GM21619 (cell line): ENCODE results near the gene DIPK1B.

Source experiments
- ATAC-seq: cut with Tn5 transposase; IDR thresholded peaks from one replicate; pipeline ENCODE4 v1.9.1; 2021; ENCODE audit not compliant: unreplicated experiment

DIPK1B gene

DNA sequence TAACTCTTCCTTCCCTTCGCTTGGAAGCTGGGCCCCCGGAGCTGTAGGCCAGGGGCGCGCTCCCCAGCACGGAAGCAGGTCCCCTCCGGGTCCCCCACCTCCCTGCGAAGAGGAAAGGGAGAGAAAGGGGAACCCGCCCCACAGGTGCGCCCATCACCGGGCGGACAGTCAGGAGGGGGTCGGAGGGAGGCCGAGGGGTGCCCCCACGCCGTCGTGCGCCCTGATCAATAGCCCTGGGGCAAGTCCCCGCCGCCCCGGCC is 25.9 kb upstream of the DIPK1B start:
- no peak for ATAC-seq

GRCh38 chr9:136686794-136687711 is 25.3 kb upstream of the DIPK1B start, which contains the start of gene AGPAT2:
AGPAT2 (minus strand) TSS chr9:136687457; CDS start chr9:136687357, 100 bp downstream.
- ATAC-seq: peak; percentile 50

DNA sequence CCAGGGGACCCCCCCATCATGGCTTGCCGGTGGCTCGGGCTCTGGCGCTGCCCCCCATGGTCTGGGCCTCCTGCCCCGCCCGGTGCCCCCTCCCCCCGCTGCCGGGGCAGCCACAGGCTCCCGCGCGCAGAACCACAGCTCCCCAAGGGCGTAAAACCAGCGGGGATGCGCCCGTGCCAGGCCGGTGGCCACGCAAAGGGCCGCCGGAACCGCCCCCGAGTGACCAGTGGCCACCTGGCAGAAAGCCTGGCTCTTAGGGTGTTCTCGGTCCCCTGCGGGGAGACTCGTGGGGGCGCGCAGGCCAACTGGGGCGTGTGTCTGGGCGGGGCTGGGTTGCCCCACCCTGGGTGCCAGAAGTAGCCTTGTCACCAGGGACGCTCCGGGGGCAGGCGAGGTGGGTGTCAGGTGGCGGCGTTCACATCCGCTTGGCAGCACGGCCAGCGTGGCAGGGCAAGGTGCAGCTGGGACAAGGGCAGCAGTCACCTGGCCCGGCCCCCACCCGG is 24.6 kb upstream of the DIPK1B start:
- no peak for ATAC-seq

DNA sequence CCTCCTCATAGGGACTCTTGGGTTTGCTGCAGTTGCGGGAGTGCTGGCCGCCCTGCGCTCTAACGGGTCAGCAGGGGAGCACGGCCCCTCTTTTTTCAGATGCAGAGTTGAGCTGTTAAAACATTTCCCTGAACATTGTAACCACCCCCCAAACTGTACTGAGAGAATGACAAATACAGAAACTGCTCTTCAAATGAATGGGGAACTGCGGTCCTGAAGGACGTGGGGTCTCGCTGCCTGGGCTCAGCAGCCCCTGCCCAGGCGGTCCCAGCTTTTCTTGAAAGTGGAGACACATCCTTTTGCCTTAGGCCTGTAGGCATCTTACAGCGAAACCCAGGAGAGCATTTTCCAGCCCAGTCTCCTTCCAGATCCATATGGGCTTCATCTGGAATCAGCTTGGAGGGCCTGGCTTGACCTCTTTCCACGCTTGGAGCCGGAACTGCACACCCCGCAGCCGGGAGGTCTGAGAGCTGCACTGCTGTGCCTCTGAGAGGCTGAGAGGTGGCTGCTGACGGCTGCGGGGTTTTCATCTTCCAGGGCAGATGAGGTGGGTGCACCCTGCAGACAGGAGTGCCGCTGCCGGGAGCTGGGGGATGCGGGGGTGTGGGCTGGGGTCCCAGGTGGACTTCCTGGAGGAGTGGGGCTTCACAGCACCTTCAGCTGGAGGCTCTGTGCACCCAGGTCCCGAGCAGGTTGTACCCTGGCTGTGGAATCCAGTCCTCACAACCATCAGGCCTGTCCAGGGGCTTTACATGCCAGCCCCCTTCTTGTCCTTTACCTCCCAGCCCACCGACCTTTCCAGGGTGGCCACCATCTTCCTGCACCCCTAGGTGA is 23.9 kb upstream of the DIPK1B start:
- ATAC-seq: no peak

DNA sequence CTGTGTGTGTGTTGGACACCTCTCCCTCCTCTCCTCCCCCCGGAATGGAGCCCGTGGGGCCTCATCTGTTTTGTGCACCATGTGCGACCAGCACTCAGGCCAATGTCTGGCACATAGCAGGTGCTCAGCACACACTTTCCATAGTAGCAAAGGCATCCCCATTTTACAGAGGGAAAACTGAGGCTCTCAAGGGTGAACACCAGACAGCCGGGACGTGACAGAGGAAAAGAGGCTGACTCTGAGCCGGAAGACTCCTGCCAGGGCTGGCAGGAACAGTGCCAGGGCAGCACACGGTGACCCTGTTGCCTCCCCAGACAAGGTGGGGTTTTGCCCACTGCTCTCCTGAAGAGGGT is 23.3 kb upstream of the DIPK1B start:
- ATAC-seq: no peak

- no peak for ATAC-seq
Observed at GRCh38 chr9:136690104-136690805, 22.1 kb upstream of the DIPK1B start.

GRCh38 chr9:136690806-136691261 is 21.5 kb upstream of the DIPK1B start:
- ATAC-seq: no peak

DNA sequence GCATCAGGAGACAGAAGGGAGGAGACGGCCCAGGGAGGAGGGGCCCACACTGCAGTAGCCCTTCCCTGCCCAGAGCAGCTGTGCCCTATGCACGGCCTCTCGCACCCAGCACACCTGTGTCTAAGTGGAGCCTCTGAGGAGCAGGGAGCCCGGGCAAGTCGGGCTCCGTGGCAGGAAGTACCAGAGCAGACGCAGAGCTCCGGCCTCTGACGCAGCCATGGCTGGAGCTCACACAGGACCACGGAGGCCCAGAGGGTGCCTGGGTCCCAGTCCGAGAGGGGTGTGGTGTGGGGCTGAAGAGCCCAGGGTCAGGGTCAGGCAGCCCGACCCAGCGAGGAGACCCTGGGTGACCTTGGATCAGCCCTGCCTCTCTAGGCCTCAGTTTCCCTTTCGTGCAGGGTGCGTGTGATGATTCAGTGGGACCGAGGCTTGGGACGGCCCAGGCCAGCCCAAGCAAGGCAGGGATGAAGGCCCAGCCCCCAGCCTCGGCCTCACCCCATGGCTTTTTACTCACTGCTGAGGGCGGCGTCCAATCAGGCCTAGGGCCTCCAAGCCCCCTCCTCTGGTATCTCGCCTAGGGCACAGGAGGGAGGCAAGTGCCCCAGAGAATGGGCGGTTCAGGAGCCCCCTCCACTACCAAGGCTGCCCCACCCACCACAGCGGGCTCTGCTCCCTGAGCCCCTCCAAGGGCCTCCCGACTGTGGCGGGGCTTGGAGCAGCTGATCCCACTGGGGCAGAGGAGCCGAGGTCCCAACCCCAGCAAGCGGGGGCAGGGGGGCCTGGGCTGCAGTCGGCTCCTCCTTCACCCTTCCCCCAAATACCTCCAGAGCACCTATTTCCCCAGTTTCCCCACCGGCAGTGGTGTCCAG is 20.8 kb upstream of the DIPK1B start:
- ATAC-seq: no peak

DNA sequence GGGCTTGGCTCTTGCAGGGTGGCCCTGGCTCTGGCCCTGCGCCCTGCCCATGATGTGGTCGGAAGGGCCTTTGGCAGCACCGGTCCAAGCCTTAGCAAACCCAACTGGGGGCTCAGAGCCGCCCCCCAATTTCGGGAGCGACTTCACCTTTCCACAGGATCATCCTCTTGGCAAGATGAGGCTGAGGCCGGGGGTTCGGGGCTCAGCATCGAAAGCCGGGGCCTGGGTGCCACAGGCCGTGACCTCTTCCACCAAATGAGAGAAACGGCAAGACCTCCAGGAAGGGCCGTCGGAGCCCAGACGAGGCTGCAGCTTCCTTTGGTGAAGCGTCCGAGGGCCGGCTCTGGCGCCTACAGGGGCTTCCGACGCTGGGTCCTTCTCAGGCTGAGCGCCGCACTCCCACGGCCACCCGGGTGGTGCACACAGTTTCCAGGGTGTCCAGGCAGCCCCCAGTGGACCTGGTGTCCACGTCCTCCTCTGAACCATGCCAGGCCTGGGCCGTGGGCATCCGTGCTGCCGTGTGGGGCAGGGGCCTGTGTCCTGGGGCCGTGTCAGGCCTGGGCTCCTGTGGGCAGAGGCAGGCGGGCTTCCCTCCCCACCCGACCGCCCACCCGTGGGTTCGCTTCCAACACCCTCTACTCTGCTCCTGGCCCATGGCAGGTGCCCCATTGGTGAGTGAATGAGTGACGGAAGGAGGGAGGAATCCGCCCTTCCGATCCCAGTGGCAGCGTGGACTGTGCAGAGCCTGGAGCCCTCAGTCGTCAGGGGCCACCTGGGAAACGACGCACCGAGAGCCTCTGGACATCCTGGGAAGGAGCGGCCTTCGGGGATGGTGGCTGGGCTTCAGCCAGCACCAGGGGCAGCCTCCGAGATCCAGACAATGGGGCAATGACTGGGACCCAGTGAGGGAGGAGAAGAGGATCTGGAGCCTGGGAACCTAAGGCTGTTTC is 19.9 kb upstream of the DIPK1B start:
- no peak for ATAC-seq

DNA sequence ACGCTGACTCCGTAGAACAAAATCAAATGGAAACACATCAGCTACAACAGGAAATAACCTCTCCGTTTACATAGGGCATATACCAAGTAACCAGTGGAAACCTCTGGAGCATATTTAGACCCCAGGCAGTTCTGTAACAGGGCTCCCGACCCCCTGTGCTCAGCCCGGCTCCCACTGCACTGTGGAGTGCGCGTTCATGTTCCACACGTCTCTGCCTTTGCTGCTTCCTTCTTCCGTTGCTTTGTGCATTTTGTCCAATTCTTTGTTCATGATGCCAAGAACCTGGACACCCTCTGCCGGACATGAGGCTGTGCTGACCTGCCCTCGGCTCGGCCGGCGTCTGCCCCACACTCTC is 19.3 kb upstream of the DIPK1B start:
- ATAC-seq: no peak

GRCh38 chr9:136693490-136694162 is 18.7 kb upstream of the DIPK1B start:
- no peak for ATAC-seq

DNA sequence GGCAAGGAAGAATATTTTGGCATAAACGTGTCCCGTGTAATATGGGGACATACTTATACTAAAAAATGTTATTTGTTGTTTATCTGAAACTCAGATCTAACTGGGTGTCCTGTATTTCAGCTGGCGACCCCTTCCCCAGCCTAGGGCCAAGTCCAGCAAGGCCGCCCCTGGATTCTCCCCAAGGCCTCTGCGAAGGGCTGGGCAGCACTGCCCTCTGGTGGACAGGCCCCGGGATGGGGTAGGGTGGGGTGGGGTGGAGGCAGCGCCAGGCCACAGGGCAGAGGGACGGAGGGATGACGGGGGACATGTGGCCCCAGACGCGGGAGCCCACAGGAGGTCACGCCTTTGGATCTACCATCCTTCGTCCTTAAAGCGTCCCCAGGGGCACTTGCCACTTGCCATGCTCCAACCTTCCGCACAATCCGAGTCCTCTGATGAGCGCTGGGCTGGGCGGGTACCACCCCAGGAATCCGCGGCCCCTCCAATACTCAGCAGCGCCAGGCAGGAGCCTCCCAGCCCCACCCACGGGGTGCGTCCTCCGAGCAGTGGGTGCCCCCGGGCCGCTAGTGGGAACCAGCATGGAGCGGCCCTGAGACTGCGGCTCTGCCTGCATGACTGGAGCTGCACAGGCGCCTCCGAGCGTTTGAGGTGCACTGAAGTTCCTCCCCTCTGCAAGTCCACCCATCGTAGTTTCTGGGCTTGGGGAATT is 18.1 kb upstream of the DIPK1B start:
- ATAC-seq: no peak

GRCh38 chr9:136694872-136695247 is 17.5 kb upstream of the DIPK1B start:
- ATAC-seq: no peak

DNA sequence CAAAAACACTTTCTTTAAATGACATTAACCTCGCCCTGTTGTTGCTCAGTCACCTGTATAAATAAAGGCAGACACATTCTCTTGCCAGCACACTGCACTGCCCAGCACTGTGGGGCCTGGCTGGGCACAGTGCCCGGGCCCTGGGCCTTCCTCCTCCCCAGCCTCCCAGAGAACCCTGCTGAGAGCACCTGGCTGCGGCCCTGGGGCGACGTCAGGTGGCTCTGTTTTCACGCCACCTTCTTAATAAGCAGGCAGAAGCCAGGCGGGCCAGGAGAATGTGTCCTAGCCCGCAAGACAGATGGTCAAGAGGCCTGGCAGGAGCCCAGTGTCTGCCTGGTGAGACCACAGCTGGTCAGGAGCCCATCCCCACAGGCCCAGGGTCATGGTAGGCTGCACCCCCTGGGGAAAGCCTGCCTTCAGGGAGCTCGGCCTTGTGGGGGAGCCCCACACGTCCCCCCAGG is 16.9 kb upstream of the DIPK1B start:
- no peak for ATAC-seq

- no peak for ATAC-seq
Observed at GRCh38 chr9:136695955-136696354, 16.4 kb upstream of the DIPK1B start.

- no peak for ATAC-seq
Observed at GRCh38 chr9:136696502-136696901, 15.9 kb upstream of the DIPK1B start.

GRCh38 chr9:136697146-136697820 is 15.1 kb upstream of the DIPK1B start:
- no peak for ATAC-seq
